ENCODE data around the gene CSRNP3. TPM values are rescaled to one million over a fixed set of nuclear protein-coding genes. Genes with fewer than 3 reads are reported as not detected.

The CSRNP3 gene
- total and polyA plus RNA-seq, 8 donors: under 0.01 to 9.9 (median 0.58) TPM; not detected in 1

- no peak overlapping the region for H3K27ac ChIP-seq
- H3K36me3 ChIP-seq: no peaks in the 10 kb centered on the region
- no peak for DNase-seq
- H3K4me3 ChIP-seq: no peak overlapping the region
- no peaks in the 10 kb centered on the region for H3K9me3 ChIP-seq
- no peaks in the 10 kb centered on the region for H3K4me1 ChIP-seq
- 59 to 81% (median 73%) methylated on average over 3 of the region's 3 CpGs for WGBS, 5 donors
- intact Hi-C loops (cut with DNase I; ENCODE audit: low total_unique reads): no loop called here
- TF ChIP-seq POLR2AphosphoS5 (IDR thresholded peaks at IDR 0.05): no peak
- TF ChIP-seq POLR2A (IDR thresholded peaks at IDR 0.05): no peak
- no peak for TF ChIP-seq EP300 (IDR thresholded peaks at IDR 0.05)
- no peak for TF ChIP-seq CTCF (IDR thresholded peaks at IDR 0.05)
- H3K27me3 ChIP-seq: no peaks in the 10 kb centered on the region
These were observed 112.9 kb downstream of the CSRNP3 start for GRCh38 chr2:165582409-165582808.

DNA sequence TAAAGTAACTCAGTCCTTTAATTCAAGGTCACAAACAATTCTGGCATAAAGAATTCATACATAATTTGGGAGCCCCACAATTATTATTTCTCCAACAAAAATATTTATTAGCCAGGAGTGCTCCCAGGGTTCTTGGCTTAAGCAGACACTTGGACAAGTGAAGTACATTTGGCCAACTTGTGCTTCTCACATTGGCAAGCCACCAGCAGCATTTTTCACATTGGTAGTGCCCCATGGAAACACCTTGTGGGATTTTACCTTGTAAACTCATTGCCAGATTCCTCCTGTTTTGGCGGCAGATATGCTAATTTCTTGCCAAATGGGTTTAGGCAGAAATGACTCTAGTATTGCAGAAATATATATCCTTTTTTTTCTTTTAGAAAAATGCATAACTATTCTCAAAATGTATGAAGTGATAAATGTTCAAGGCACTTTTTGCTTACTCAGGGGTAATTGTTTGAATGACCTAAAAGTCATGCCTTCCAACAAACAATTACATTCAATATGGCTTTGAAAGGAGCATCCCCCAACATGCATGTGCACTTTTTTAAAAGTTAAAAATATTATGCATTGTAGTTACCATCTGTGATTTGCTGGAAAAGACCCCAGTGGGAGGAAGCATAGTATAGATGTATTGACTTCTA lies 113.5 kb downstream of the CSRNP3 start:
- Histone ChIP-seq H3K36me3 (no peaks in the 10 kb centered on the region), H3K27ac (no peak overlapping the region), H3K4me3 (no peak overlapping the region), H3K4me1 (no peaks in the 10 kb centered on the region), H3K9me3 (no peaks in the 10 kb centered on the region), H3K27me3 (no peaks in the 10 kb centered on the region)
- TF ChIP-seq POLR2AphosphoS5 (IDR thresholded peaks at IDR 0.05) (no peak), POLR2A (IDR thresholded peaks at IDR 0.05) (no peak), CTCF (IDR thresholded peaks at IDR 0.05) (no peak), EP300 (IDR thresholded peaks at IDR 0.05) (no peak)
- no peak for DNase-seq
- intact Hi-C loops (cut with DNase I; ENCODE audit: low total_unique reads): no loop called here
- WGBS, 5 donors: 69 to 94% (median 84%) methylated on average over 1 of the region's 1 CpG

- Histone ChIP-seq H3K9me3 (no peaks in the 10 kb centered on the region), H3K4me3 (no peak overlapping the region), H3K4me1 (no peaks in the 10 kb centered on the region), H3K27me3 (no peaks in the 10 kb centered on the region), H3K27ac (no peak overlapping the region), H3K36me3 (no peaks in the 10 kb centered on the region)
- intact Hi-C loops (cut with DNase I; ENCODE audit: low total_unique reads): no loop called here
- TF ChIP-seq POLR2A (IDR thresholded peaks at IDR 0.05) (no peak), POLR2AphosphoS5 (IDR thresholded peaks at IDR 0.05) (no peak), EP300 (IDR thresholded peaks at IDR 0.05) (no peak), CTCF (IDR thresholded peaks at IDR 0.05) (no peak)
- WGBS, 5 donors: 75 to 81% (median 77%) methylated on average over 3 of the region's 3 CpGs
- no peak for DNase-seq
These were observed 114.7 kb downstream of the CSRNP3 start for GRCh38 chr2:165584126-165584654.

GRCh38 chr2:165586019-165586418 lies 116.5 kb downstream of the CSRNP3 start:
- TF ChIP-seq CTCF (IDR thresholded peaks at IDR 0.05) (no peak), POLR2A (IDR thresholded peaks at IDR 0.05) (no peak), EP300 (IDR thresholded peaks at IDR 0.05) (no peak)
- Histone ChIP-seq H3K27ac (no peak overlapping the region), H3K9me3 (no peaks in the 10 kb centered on the region), H3K36me3 (no peaks in the 10 kb centered on the region), H3K4me3 (no peak overlapping the region), H3K27me3 (no peaks in the 10 kb centered on the region), H3K4me1 (no peaks in the 10 kb centered on the region)
- WGBS, 5 donors: 84 to 93% (median 87%) methylated on average over 3 of the region's 3 CpGs
- intact Hi-C loops (cut with DNase I; ENCODE audit: low total_unique reads): no loop called here
- no peak for DNase-seq

Data from stomach (tissue), 9 donors.